MM.1S (cell line): ENCODE data around the gene INSM2.

ENCODE experiments used
- CTCF ChIP-seq: fragments of 300-600 bp; sonication (generic); IDR thresholded peaks from 2 replicates; pipeline ENCODE4 v1.5.1; 2016; ENCODE audit warnings: antibody characterized with exemption, low read length, mixed read lengths
- EZH2 ChIP-seq: fragments of 300-600 bp; sonication (generic); optimal IDR thresholded peaks from 2 replicates; pipeline ENCODE3; 2017; ENCODE audit warnings: low read depth, mild to moderate bottlenecking, antibody characterized with exemption, low read length, mixed read lengths
- EZH2phosphoT487 ChIP-seq: fragments of 300-600 bp; sonication (generic); IDR thresholded peaks from 2 replicates; pipeline ENCODE4 v1.6.1; 2018; ENCODE audit warnings: antibody characterized with exemption, low read length

GRCh38 chr14:35553808-35554207, 19.8 kb downstream of the INSM2 start:
- no peak for TF ChIP-seq CTCF
- TF ChIP-seq EZH2, result no peak
- no peak for TF ChIP-seq EZH2phosphoT487
